Astrocyte of the spinal cord (primary cell): ENCODE data around the gene DNAH3.

Source experiments
- DNase-seq: peaks from one replicate; pipeline ENCODE4 v3.0.0; 2011; ENCODE audit warnings: low read depth, low spot score
- H3K4me3 ChIP-seq: 2 replicates; pipeline ENCODE4 v1.5.1; 2011; ENCODE audit warnings: low read depth, mild to moderate bottlenecking, low read length, moderate library complexity
- in situ Hi-C: cut with HindIII; loops from 2 replicates; pipeline ENCODE4 v1.10.0; 2017; ENCODE audit warnings: low sequenced_read_pairs
- TF ChIP-seq, protein P1 (sequence below): IDR thresholded peaks from 2 replicates; pipeline ENCODE4 v1.5.1; 2012; ENCODE audit warnings: low read depth, mild to moderate bottlenecking, low read length, inconsistent platforms

Gene DNAH3

DNA sequence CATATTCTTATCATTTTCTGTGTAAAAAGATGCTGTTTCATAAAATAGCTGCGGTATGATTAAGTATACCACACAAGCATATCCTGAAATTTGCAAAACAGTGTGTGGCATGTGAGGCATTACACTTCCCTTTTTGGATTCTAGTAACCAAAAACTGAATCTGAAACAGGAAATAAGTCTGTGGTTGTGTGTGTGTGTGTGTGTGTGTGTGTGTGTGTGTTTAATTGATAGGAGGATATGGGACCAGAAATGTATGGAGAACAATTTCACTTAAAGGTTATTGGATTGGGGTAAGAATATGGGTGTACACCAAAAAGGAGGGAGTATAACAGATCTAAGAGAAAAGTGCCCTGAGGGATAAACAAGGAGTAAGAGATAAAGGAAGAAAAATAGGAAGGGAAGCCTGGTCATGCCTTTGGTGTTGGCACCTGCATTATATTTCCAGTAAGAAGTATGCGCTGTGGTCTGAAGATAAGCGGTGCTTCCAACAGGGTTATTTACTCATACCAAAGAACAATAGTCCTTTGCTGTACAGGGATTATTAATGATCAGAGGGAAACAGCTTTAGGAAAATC lies 246.1 kb downstream of the DNAH3 start:
- in situ Hi-C loops: no loop called here
- H3K4me3 ChIP-seq: no peak overlapping the region
- TF ChIP-seq, protein P1, sequence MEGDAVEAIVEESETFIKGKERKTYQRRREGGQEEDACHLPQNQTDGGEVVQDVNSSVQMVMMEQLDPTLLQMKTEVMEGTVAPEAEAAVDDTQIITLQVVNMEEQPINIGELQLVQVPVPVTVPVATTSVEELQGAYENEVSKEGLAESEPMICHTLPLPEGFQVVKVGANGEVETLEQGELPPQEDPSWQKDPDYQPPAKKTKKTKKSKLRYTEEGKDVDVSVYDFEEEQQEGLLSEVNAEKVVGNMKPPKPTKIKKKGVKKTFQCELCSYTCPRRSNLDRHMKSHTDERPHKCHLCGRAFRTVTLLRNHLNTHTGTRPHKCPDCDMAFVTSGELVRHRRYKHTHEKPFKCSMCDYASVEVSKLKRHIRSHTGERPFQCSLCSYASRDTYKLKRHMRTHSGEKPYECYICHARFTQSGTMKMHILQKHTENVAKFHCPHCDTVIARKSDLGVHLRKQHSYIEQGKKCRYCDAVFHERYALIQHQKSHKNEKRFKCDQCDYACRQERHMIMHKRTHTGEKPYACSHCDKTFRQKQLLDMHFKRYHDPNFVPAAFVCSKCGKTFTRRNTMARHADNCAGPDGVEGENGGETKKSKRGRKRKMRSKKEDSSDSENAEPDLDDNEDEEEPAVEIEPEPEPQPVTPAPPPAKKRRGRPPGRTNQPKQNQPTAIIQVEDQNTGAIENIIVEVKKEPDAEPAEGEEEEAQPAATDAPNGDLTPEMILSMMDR: no peak
- DNase-seq: peak; percentile 86

DNA sequence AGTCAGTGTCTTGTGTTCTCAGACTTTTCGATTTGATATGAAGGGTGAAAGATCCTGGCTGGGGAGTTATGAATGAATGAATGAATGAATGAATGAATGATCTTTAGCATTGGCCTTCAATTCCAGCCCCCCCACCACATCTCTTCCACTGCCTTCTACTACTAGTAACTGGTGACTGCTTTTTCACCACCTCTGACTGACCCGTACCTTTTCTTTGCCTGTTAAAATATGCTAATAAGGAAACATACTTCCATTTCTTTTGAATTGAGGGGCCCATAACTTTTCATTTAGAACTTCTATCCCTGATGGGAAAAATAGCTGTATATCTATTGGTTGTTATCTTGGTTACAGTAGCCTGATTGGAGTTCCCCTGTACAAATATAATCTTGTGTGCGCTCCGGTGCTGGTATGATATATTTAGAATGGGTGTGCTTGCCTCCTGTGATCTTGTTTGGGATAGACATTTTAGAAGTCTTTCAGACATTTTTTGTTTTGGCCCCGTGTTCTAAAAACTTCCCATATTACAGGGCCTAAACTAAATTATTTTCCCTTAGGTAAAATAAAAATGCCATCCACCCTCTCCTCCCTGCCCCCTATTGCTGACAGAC lies 246.6 kb downstream of the DNAH3 start:
- TF ChIP-seq, protein P1: no peak
- in situ Hi-C loops: no loop called here
- H3K4me3 ChIP-seq: no peak overlapping the region
- no peak for DNase-seq

DNA sequence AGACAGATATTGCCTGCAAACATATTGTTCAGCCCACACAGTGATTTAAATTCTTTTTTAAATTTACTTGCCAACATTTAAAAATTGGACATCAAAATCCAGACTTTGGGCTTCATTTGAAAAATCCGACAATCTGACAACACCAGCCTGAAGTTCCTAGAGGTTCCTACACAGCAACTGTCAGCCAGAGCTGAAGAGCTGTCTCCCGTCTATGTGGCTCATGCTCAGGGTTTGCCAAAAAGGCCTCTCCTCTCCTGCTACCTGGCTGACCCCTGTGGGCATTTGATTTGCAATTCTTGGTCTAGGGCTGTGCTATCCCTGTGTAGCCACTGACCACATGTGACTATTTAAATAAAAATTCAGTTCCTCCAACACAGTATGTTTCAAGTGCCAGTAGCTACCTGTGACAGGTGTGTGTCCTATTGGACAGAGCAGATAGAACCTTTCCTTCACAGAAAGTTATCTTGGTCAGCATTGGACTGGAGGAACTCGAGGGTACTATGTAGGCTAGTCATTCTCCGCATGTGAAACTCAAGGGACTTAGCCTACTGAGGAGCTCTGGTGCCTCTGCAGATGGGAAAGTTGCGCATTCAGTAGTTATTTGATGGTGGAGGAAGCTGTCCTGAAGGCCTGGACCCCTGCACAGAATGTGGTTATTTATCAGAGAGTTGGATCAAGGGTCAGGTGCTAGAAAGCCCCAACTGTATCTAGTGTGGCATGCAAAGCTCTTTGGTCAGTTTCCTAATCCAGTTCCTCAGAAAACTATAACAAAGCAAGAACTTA lies 247.3 kb downstream of the DNAH3 start:
- DNase-seq: no peak
- H3K4me3 ChIP-seq: no peak overlapping the region
- TF ChIP-seq, protein P1: no peak
- in situ Hi-C loops: no loop called here

DNA sequence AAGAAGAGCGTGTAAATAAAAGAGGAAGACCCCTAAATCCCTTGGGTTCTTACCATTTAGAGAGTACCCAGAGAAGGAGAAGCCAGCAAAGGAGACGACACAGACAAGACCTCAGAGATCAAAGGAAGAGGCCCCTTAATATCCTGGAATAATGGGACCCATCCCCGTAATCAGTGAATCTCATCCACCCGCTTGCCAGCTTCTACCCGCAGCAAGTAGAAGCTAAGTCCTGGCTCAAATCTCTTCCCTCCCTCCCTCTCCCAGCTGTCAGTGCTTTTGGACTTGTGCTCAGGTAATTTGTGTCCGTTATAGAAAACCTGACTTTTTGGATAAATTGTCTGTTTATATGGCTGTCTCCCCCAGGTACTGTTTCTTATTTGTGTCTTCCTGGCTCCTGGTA lies 248.2 kb downstream of the DNAH3 start:
- TF ChIP-seq, protein P1: no peak
- in situ Hi-C loops: no loop called here
- DNase-seq: no peak
- no peak overlapping the region for H3K4me3 ChIP-seq

DNA sequence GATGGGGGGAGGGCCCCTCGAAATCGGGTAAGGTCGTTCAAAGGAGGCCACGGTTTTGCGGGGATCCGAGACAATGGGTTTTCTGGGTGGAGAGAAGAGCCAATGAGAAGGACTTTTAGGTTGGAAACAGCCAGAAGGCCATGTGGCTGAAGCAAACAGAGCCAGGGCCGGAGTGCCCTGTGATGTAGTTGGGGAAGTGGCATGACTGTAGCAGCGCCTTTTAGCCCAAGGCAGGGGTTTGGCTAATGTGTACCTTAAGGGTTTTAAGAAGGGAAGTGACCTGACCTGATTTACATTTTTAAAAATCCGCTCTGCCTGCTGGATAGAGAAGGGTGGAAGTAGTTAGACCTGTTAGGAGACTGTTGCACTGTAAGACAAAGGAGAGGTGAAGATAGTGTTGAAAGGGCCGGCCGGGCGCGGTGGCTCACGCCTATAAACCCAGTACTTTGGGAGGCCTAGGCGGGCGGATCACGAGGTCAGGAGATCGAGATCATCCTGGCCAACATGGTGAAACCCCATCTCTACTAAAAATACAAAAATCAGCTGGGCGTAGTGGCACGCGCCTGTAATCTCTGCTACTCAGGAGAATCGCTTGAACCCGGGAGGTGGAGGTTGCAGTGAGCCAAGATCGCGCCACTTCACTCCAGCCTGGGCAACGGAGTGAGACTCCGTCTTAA lies 249.1 kb downstream of the DNAH3 start:
- peak overlapping the region; percentile 96 for H3K4me3 ChIP-seq
- in situ Hi-C loops: no loop called here
- DNase-seq: peak; percentile 57
- TF ChIP-seq, protein P1: no peak

DNA sequence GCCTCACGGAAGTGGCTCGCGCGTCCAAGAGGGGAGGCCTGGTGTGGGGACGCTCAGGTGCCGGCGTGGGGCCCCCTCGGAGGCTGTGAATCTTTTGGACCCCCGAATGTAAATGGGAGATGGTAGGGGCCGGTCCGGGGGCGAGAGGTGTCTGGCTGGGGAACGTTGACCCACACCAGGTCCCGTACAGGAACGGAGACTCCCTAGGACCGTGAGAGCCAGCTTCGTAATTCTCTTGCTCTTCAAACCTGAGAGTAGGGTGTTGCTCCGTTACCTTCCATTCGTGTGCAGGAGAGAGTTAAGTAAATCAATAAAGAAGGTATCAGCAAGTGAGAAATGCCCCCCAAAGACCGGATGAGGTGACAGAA lies 249.6 kb downstream of the DNAH3 start:
- TF ChIP-seq, protein P1: no peak
- no peak for DNase-seq
- in situ Hi-C loops: no loop called here
- H3K4me3 ChIP-seq: peak overlapping the region; percentile 96
